HPDE6-E6E7 (cell line): Measurements from ENCODE around the gene DEFB121.

Experiments
- DNase-seq: peaks from one replicate; pipeline ENCODE4 v3.0.0; 2011; ENCODE audit warnings: missing footprints; ENCODE audit errors: extremely low spot score

The DEFB121 gene

DNA sequence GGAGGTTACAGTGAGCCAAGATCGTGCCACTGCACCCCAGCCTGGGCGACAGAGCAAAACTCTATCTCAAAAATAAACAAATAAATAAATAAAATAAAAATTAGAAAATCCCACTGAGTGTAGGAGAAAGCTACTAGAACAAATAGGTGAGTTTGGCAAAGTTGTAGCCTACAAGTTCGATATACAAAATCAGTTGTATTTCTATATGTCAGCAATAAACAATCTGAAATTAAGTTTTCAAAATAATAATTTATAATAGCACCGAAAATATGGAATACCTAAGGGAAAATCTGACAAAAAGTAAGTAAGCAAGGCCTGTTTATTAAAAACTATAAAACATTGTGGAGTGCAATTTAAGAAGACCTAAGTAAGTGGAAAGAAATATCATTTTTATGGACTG lies 42.7 kb downstream of the DEFB121 start:
- no peak for DNase-seq

DNA sequence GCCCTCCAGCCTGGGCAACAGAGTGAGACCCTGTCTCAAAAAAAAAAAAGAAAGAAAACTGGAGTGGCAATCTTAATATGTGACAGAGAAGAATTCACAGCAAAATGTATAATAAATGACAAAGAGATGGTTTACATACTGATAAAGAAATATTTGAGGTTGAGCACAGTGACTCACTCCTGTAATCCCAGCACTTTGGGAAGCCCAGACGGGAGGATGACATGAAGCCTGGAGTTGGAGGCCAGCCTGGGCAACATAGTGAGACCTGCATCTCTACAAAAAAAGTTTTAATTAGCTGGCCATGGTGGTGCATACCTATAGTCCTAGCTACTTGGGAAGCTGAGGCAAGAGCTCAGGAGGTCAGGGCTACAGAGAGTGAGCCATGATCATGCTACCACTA lies 50.0 kb downstream of the DEFB121 start:
- no peak for DNase-seq
